Measurements from ENCODE around the gene NADSYN1.

NADSYN1 gene

DNA sequence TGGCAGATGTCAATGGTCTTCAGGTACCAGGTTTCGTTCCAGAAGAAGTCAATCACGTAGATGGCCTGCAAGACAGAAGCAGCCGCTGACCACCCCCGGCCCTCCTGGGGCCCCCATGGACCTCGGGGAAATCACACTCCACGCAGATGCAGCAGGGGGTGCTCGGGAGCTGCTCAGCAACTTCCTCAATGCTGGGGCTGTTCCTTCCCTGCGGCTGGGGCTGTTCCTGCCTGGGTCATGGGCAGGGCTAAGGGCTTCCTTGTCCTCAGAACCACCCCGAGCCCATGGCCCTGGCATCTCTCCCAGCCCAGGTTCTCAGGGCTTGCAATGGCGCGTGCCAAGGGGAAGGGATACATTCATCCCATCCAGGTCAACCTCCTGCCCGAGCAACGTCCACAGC lies 15.1 kb upstream of the NADSYN1 start:
- H3F3A ChIP-seq (ENCODE audit: control insufficient read depth, insufficient read depth) = no peaks in the 10 kb centered on the region
- 0 out of 2 replicates have a peak, but pooled peaks cover 5% of the 10 kb centered on the region for H4K20me1 ChIP-seq (ENCODE audit: control insufficient read depth, insufficient read depth, low read depth, low read length)

DNA sequence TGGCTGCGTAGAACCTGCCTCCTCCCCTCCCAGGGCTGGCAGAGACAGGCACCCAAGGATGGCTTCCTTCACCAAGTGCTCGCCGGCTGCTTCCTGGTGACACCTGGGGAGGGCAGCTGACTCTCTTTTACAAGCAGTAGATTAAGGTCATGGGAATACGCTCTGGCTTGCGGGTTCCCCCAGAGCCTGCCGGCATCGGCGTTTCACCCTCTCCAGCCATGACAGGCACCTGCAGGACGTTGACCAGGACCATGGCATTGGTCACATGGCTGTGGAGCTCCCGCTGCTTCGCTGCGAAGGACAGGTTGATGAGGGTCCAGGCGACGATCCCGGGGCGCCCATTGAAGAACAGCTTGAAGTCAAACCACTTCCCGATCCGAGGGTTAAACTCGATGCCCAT lies 14.4 kb upstream of the NADSYN1 start:
- no peak overlapping the region for H3K4me3 ChIP-seq (ENCODE audit: low read length)
- peaks cover 92% of the 10 kb centered on the region for H3K36me3 ChIP-seq (ENCODE audit: control insufficient read depth, low read length)
- H3K4me2 ChIP-seq (ENCODE audit: low read length) = no peak overlapping the region
- no peak for TF ChIP-seq EZH2phosphoT487 (IDR thresholded peaks at IDR 0.05; ENCODE audit: borderline replicate concordance, low read length)
- TF ChIP-seq, protein P1, sequence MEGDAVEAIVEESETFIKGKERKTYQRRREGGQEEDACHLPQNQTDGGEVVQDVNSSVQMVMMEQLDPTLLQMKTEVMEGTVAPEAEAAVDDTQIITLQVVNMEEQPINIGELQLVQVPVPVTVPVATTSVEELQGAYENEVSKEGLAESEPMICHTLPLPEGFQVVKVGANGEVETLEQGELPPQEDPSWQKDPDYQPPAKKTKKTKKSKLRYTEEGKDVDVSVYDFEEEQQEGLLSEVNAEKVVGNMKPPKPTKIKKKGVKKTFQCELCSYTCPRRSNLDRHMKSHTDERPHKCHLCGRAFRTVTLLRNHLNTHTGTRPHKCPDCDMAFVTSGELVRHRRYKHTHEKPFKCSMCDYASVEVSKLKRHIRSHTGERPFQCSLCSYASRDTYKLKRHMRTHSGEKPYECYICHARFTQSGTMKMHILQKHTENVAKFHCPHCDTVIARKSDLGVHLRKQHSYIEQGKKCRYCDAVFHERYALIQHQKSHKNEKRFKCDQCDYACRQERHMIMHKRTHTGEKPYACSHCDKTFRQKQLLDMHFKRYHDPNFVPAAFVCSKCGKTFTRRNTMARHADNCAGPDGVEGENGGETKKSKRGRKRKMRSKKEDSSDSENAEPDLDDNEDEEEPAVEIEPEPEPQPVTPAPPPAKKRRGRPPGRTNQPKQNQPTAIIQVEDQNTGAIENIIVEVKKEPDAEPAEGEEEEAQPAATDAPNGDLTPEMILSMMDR (IDR thresholded peaks at IDR 0.05; ENCODE audit: low read depth, low read length, poor library complexity, severe bottlenecking) = no peak
- H3K27ac ChIP-seq (ENCODE audit: low read depth, low read length) = no peak overlapping the region
- no peaks in the 10 kb centered on the region for H3K9me2 ChIP-seq (replicated peaks; ENCODE audit: control insufficient read depth, low read length)
- H3K27me3 ChIP-seq (ENCODE audit: control insufficient read depth, low read length) = no peaks in the 10 kb centered on the region
- H3K9me3 ChIP-seq (ENCODE audit: control insufficient read depth, insufficient read depth, low read length) = no peaks in the 10 kb centered on the region
- 0 out of 2 replicates have a peak, but pooled peaks cover 7% of the 10 kb centered on the region for H4K20me1 ChIP-seq (ENCODE audit: control insufficient read depth, insufficient read depth, low read depth, low read length)
- H3K4me1 ChIP-seq (ENCODE audit: control insufficient read depth, low read length) = no peaks in the 10 kb centered on the region
- no peaks in the 10 kb centered on the region for H3K79me2 ChIP-seq (ENCODE audit: control insufficient read depth, low read length)
- no peaks in the 10 kb centered on the region for H3F3A ChIP-seq (ENCODE audit: control insufficient read depth, insufficient read depth)

More for the DNA sequence above, 15.1 kb upstream of the NADSYN1 start:
- Histone ChIP-seq H3K27me3 (ENCODE audit: control insufficient read depth, low read length) (no peaks in the 10 kb centered on the region), H3K9me3 (ENCODE audit: control insufficient read depth, insufficient read depth, low read length) (no peaks in the 10 kb centered on the region), H3K4me1 (ENCODE audit: control insufficient read depth, low read length) (no peaks in the 10 kb centered on the region), H3K4me2 (ENCODE audit: low read length) (no peak overlapping the region), H3K27ac (ENCODE audit: low read depth, low read length) (no peak overlapping the region), H3K36me3 (ENCODE audit: control insufficient read depth, low read length) (peaks cover 84% of the 10 kb centered on the region), H3K4me3 (ENCODE audit: low read length) (no peak overlapping the region), H3K9me2 (replicated peaks; ENCODE audit: control insufficient read depth, low read length) (no peaks in the 10 kb centered on the region), H3K79me2 (ENCODE audit: control insufficient read depth, low read length) (no peaks in the 10 kb centered on the region)
- TF ChIP-seq, protein P1 (IDR thresholded peaks at IDR 0.05; ENCODE audit: low read depth, low read length, poor library complexity, severe bottlenecking) = no peak
- no peak for TF ChIP-seq EZH2phosphoT487 (IDR thresholded peaks at IDR 0.05; ENCODE audit: borderline replicate concordance, low read length)

DNA sequence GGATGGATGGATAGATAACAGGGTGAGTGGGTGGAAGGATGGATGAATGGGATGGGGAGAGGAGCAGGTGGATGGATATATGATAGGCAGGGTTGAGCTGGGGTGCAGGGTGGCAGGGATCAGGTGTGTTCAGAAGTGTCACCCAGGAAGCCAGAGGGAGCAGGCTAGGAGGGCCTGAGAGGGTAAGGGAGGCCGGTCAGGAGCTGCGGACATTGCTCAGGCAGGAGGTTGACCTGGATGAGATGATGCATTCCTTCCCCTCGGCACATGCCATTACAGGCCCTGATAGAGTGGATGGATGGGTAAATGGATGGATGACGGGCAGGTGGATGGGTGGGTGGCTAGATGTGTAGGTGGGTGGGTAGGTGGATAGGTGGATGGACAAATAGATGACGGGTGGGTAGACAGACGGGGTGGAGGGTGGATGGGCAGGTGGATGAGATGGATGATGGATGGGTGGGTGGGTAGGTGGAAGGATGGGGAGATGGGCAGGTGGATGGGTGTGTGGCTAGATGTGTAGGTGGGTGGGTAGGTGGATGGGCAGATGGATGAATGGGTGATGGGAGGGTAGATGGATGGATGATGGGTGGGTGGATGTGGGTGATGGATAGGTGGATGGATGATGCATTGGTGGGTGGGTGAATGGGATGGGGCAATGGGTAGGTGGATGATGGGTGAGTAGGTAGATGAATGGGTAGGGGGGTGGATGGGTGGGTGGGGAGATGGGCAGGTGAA lies 12.8 kb upstream of the NADSYN1 start:
- H3K27ac ChIP-seq (ENCODE audit: low read depth, low read length) = no peak overlapping the region
- TF ChIP-seq, protein P1 (IDR thresholded peaks at IDR 0.05; ENCODE audit: low read depth, low read length, poor library complexity, severe bottlenecking) = no peak
- no peak for TF ChIP-seq EZH2phosphoT487 (IDR thresholded peaks at IDR 0.05; ENCODE audit: borderline replicate concordance, low read length)
- H4K20me1 ChIP-seq (ENCODE audit: control insufficient read depth, insufficient read depth, low read depth, low read length) = 0 out of 2 replicates have a peak, but pooled peaks cover 3% of the 10 kb centered on the region
- no peaks in the 10 kb centered on the region for H3K27me3 ChIP-seq (ENCODE audit: control insufficient read depth, low read length)
- no peaks in the 10 kb centered on the region for H3F3A ChIP-seq (ENCODE audit: control insufficient read depth, insufficient read depth)
- H3K4me3 ChIP-seq (ENCODE audit: low read length) = no peak overlapping the region
- peaks cover 93% of the 10 kb centered on the region for H3K36me3 ChIP-seq (ENCODE audit: control insufficient read depth, low read length)
- no peaks in the 10 kb centered on the region for H3K9me3 ChIP-seq (ENCODE audit: control insufficient read depth, insufficient read depth, low read length)
- no peak overlapping the region for H3K4me2 ChIP-seq (ENCODE audit: low read length)
- peaks cover 7% of the 10 kb centered on the region for H3K79me2 ChIP-seq (ENCODE audit: control insufficient read depth, low read length)
- H3K9me2 ChIP-seq (replicated peaks; ENCODE audit: control insufficient read depth, low read length) = no peaks in the 10 kb centered on the region
- H3K4me1 ChIP-seq (ENCODE audit: control insufficient read depth, low read length) = no peaks in the 10 kb centered on the region; the same call in 1 of the 2 replicates

Measured in DOHH2 (cell line).